SK-N-SH (cell line): Measurements from ENCODE around the gene PTK7.

Experiments
- CTCF ChIP-seq: fragments of 200-600 bp; sonication (generic); IDR thresholded peaks from 2 replicates; pipeline ENCODE4 v1.6.1; 2017; ENCODE audit warnings: antibody characterized with exemption, mild to moderate bottlenecking, moderate library complexity
- EP300 ChIP-seq, 2 experiments: IDR thresholded peaks; 2 replicates each; pipeline versions ENCODE4 v1.4.0 to v1.6.1; 2012; ENCODE audit warnings: borderline replicate concordance in 1 of 2, low read depth in 1 of 2, low read length in 1 of 2
- EZH2phosphoT487 ChIP-seq: fragments of 200-600 bp; sonication (generic); IDR thresholded peaks from 2 replicates; pipeline ENCODE4 v1.6.1; 2017; ENCODE audit warnings: low read depth, mixed run types, mild to moderate bottlenecking, antibody characterized with exemption, moderate library complexity, borderline replicate concordance
- MAX ChIP-seq: IDR thresholded peaks from 2 replicates; pipeline ENCODE4 v1.4.0; 2012; ENCODE audit warnings: low read depth
- MXI1 ChIP-seq: IDR thresholded peaks from 2 replicates; pipeline ENCODE4 v1.6.1; 2012; ENCODE audit warnings: mild to moderate bottlenecking, low read depth, low read length, improper control_type of control experiment
- PBX3 ChIP-seq: IDR thresholded peaks from 2 replicates; pipeline ENCODE4; 2012
- POLR2AphosphoS5 ChIP-seq: IDR thresholded peaks from 2 replicates; pipeline ENCODE4 v1.6.1; 2012; ENCODE audit warnings: low read depth, low read length
- RAD21 ChIP-seq: IDR thresholded peaks from 2 replicates; pipeline ENCODE4 v1.6.1; 2012; ENCODE audit warnings: mild to moderate bottlenecking, low read length
- RCOR1 ChIP-seq: fragments of 150-350 bp; IDR thresholded peaks from 2 replicates; pipeline ENCODE4 v1.6.1; 2017; ENCODE audit warnings: antibody characterized with exemption, low read length
- REST ChIP-seq: IDR thresholded peaks from 2 replicates; pipeline ENCODE4 v1.6.1; 2012; ENCODE audit warnings: mild to moderate bottlenecking, low read depth, low read length, moderate library complexity
- SIN3A ChIP-seq: IDR thresholded peaks from 2 replicates; pipeline ENCODE4 v1.6.1; 2012; ENCODE audit warnings: low read depth, mild to moderate bottlenecking, low read length, moderate library complexity, borderline replicate concordance
- TAF1 ChIP-seq: IDR thresholded peaks from 2 replicates; pipeline ENCODE4 v1.6.1; 2012; ENCODE audit warnings: low read depth, mild to moderate bottlenecking, low read length, moderate library complexity, borderline replicate concordance
- USF2 ChIP-seq: fragments of 150-350 bp; IDR thresholded peaks from 2 replicates; pipeline ENCODE4 v1.6.1; 2017; ENCODE audit warnings: antibody characterized with exemption, low read length, low read depth, borderline replicate concordance
- ZBTB33 ChIP-seq: IDR thresholded peaks from 2 replicates; pipeline ENCODE4 v1.4.0; 2012; ENCODE audit warnings: low read depth, borderline replicate concordance

GRCh38 chr6:43043310-43043709 is 32.8 kb upstream of the PTK7 start:
- TF ChIP-seq CTCF (no peak), MAX (no peak), EP300 (IDR thresholded peaks at IDR 0.05; ENCODE audit: borderline replicate concordance in 1 of 2, low read depth in 1 of 2, low read length in 1 of 2) (no peak), SIN3A (no peak), EZH2phosphoT487 (no peak), TAF1 (no peak), POLR2AphosphoS5 (no peak), ZBTB33 (no peak), REST (no peak), RCOR1 (no peak), USF2 (no peak), MXI1 (no peak), RAD21 (no peak), PBX3 (no peak)
